ENCODE results near the gene RAB15. TPM values are rescaled to one million over a fixed set of nuclear protein-coding genes. Genes with fewer than 3 reads are reported as not detected.
A peak's percentile ranks its signal among the peaks of the same experiment; 100 is the strongest.

RAB15 gene
- total RNA-seq, 1 experiment from 2014 or later, result 20.6 TPM

- Histone ChIP-seq H3K79me2 (ENCODE audit: low read length) (no peaks in the 10 kb centered on the region), H2AFZ (ENCODE audit: low read length) (peak overlapping the region; percentile 88), H3K4me2 (ENCODE audit: low read length) (peak overlapping the region; percentile 94), H3K9me2 (replicated peaks; ENCODE audit: low read length) (no peaks in the 10 kb centered on the region), H3K36me3 (ENCODE audit: low read depth, low read length) (no peaks in the 10 kb centered on the region), H3K27me3 (ENCODE audit: low read length) (no peaks in the 10 kb centered on the region), H4K20me1 (ENCODE audit: low read length) (no peaks in the 10 kb centered on the region), H3K9me3 (ENCODE audit: low read length) (no peaks in the 10 kb centered on the region), H3K4me3 (ENCODE audit: low read length) (peak overlapping the region; percentile 77), H3K4me1 (ENCODE audit: insufficient read depth, low read length) (peaks cover 27% of the 10 kb centered on the region), H3K9ac (ENCODE audit: low read length) (0 out of 2 replicates have a peak overlapping the region, but pooled peaks have one; percentile 39), H3K27ac (ENCODE audit: low read length) (no peak overlapping the region), H3F3A (ENCODE audit: low read length, unreplicated experiment) (no peaks in the 10 kb centered on the region)
- TF ChIP-seq, protein P1, sequence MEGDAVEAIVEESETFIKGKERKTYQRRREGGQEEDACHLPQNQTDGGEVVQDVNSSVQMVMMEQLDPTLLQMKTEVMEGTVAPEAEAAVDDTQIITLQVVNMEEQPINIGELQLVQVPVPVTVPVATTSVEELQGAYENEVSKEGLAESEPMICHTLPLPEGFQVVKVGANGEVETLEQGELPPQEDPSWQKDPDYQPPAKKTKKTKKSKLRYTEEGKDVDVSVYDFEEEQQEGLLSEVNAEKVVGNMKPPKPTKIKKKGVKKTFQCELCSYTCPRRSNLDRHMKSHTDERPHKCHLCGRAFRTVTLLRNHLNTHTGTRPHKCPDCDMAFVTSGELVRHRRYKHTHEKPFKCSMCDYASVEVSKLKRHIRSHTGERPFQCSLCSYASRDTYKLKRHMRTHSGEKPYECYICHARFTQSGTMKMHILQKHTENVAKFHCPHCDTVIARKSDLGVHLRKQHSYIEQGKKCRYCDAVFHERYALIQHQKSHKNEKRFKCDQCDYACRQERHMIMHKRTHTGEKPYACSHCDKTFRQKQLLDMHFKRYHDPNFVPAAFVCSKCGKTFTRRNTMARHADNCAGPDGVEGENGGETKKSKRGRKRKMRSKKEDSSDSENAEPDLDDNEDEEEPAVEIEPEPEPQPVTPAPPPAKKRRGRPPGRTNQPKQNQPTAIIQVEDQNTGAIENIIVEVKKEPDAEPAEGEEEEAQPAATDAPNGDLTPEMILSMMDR (conservative IDR thresholded peaks at IDR 0.05; ENCODE audit: low read depth, low read length), result no peak
- TF ChIP-seq EZH2phosphoT487 (IDR thresholded peaks at IDR 0.05; ENCODE audit: borderline replicate concordance, low read length) (no peak), EZH2 (IDR thresholded peaks at IDR 0.05; ENCODE audit: low read length, unreplicated experiment) (no peak)
- ChIA-PET POLR2A (ENCODE audit: unreplicated experiment) (interaction anchor here (0.6 kb wide), 1 partner anchor 50 kb away, joined by 8 read pairs; no protein-coding TSS in a partner anchor), CTCF (no interaction called here)
- no TSS peak for BruUV-seq (replicated peaks)
- DNase-seq (no peak), ATAC-seq (no peak)
- intact Hi-C loops (cut with micrococcal nuclease), result no loop called here
Measured at GRCh38 chr14:64971491-64971942, 619 bp downstream of the RAB15 start.

DNA sequence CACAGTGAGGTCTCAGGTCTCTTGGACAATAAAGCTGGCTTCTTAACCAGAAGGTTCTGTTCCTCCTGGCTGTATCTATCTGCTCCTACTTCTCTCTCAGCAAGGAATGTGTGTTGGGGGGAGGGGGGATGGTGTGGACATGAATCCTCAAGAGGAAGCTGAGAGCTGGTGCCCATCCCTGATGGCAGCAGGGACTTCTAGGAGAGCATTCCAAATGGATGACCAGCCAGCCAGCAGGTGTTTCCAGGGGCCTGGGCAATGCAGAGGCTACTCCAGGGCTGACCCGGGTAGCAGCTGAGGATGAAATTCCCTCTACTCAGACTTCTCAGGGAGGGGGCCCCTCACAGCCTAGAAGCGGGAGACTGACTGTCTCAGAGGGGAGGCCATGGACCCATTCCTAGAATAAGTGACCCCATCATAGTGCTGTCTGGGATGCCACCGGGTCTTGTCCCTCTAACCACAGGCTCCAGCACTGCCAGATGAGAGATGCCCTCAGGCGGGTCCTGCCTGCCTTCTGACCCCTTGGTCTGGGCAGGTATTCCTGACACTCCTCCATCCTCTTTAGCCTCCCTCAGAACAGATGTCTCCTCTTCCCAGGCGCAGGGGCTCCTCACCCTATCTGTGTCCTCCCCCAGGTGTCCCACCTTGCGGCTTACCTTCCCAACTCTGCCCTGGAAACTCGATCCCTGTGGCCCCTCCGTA, 1.2 kb downstream of the RAB15 start:
- no peak overlapping the region for H2AFZ ChIP-seq (ENCODE audit: low read length)
- H3K9ac ChIP-seq (ENCODE audit: low read length), result no peak overlapping the region
- DNase-seq (peak; percentile 61), ATAC-seq (peak; percentile 8)
- peak overlapping the region; percentile 94 for H3K4me2 ChIP-seq (ENCODE audit: low read length)
- H3K36me3 ChIP-seq (ENCODE audit: low read depth, low read length), result no peaks in the 10 kb centered on the region
- TF ChIP-seq EZH2 (IDR thresholded peaks at IDR 0.05; ENCODE audit: low read length, unreplicated experiment) (no peak), EZH2phosphoT487 (IDR thresholded peaks at IDR 0.05; ENCODE audit: borderline replicate concordance, low read length) (no peak)
- TF ChIP-seq, protein P1 (conservative IDR thresholded peaks at IDR 0.05; ENCODE audit: low read depth, low read length), result no peak
- no peaks in the 10 kb centered on the region for H3K9me3 ChIP-seq (ENCODE audit: low read length)
- H4K20me1 ChIP-seq (ENCODE audit: low read length), result no peaks in the 10 kb centered on the region
- peak overlapping the region; percentile 77 for H3K4me3 ChIP-seq (ENCODE audit: low read length)
- H3K9me2 ChIP-seq (replicated peaks; ENCODE audit: low read length), result no peaks in the 10 kb centered on the region
- BruUV-seq (replicated peaks), result no TSS peak
- no peak overlapping the region for H3K27ac ChIP-seq (ENCODE audit: low read length)
- no peaks in the 10 kb centered on the region for H3K79me2 ChIP-seq (ENCODE audit: low read length)
- ChIA-PET CTCF (no interaction called here), POLR2A (ENCODE audit: unreplicated experiment) (interaction anchor here (0.7 kb wide), 1 partner anchor 431 kb away, joined by 4 read pairs; no protein-coding TSS in a partner anchor)
- no peaks in the 10 kb centered on the region for H3K27me3 ChIP-seq (ENCODE audit: low read length)
- H3K4me1 ChIP-seq (ENCODE audit: insufficient read depth, low read length), result peaks cover 29% of the 10 kb centered on the region
- intact Hi-C loops (cut with micrococcal nuclease), result no loop called here
- H3F3A ChIP-seq (ENCODE audit: low read length, unreplicated experiment), result no peaks in the 10 kb centered on the region

GRCh38 chr14:64970041-64970440, 2.1 kb downstream of the RAB15 start:
- Histone ChIP-seq H3K4me3 (ENCODE audit: low read length) (no peak overlapping the region), H3K36me3 (ENCODE audit: low read depth, low read length) (no peaks in the 10 kb centered on the region), H3K79me2 (ENCODE audit: low read length) (no peaks in the 10 kb centered on the region), H3K27ac (ENCODE audit: low read length) (no peak overlapping the region), H3K9me2 (replicated peaks; ENCODE audit: low read length) (no peaks in the 10 kb centered on the region), H2AFZ (ENCODE audit: low read length) (no peak overlapping the region), H3F3A (ENCODE audit: low read length, unreplicated experiment) (no peaks in the 10 kb centered on the region), H3K9me3 (ENCODE audit: low read length) (no peaks in the 10 kb centered on the region), H3K27me3 (ENCODE audit: low read length) (no peaks in the 10 kb centered on the region), H3K4me2 (ENCODE audit: low read length) (peak overlapping the region; percentile 94; the same call in 1 of the 2 replicates), H3K9ac (ENCODE audit: low read length) (no peak overlapping the region), H3K4me1 (ENCODE audit: insufficient read depth, low read length) (peaks cover 29% of the 10 kb centered on the region), H4K20me1 (ENCODE audit: low read length) (no peaks in the 10 kb centered on the region)
- no peak for ATAC-seq
- ChIA-PET POLR2A (ENCODE audit: unreplicated experiment) (no interaction called here), CTCF (interaction anchor here (0.7 kb wide), 1 partner anchor 17 kb away, joined by 3 read pairs; the partner anchor contains the start of gene FNTB)
- TF ChIP-seq EZH2 (IDR thresholded peaks at IDR 0.05; ENCODE audit: low read length, unreplicated experiment), result no peak
- no peak for TF ChIP-seq EZH2phosphoT487 (IDR thresholded peaks at IDR 0.05; ENCODE audit: borderline replicate concordance, low read length)
- TF ChIP-seq, protein P1 (conservative IDR thresholded peaks at IDR 0.05; ENCODE audit: low read depth, low read length), result no peak
- intact Hi-C loops (cut with micrococcal nuclease), result no loop called here
- DNase-seq, result no peak
- no TSS peak for BruUV-seq (replicated peaks)

Measured in PC-3 (cell line).